SIG-M5 treated with dmso at 0.1 percent for 504 hours (cell line): ENCODE data around the gene PLIN1.

ENCODE experiments used
- DNase-seq: peaks from one replicate; lab custom pipeline; 2025; ENCODE audit not compliant: unreplicated experiment; lab: John Stamatoyannopoulos, UW

The PLIN1 gene

DNA sequence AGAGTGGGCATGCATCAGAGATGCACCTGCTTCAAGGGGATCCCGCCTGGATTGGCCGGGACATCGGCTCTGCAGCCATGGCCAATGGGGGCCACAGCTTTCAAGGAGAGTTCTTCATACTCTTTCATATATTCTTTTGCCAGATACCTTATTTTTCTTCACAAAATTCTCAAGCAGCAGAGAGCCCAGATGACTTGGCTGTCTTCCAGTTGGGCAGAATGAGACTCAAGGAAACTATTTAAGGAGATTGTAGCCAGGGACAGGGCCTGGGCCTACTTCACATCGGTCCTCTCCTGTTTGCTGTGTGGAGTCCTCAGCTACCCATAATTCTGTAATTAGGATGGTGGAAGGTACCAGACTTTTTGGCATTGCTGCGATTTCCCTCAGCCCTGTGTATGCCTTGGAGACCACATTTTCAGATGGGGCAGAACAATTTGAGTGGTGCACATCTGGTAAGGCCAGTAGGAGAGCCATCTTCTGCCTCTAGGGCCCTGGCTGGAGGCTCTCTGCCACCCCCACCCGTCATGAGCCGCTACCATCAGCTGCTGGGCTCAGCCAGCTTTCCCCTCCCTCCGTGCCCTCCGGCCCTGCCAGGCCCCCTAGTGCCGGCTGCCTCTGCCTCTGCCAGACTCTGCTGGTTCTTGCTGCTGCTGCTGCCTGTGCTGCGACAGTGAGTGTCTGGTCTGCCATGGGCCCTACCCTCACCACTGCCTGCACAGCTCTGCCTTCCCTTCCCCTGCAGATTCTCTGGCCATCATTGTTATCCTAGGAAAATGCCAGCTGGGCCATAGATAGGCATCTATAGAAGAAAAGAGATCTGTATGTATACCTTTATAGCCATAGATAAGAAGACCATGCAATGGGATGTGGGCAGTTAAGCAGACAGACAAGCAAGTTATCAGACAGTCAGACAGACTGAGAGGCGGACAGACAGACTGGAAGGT lies 6.7 kb downstream of the PLIN1 start:
- no peak for DNase-seq

DNA sequence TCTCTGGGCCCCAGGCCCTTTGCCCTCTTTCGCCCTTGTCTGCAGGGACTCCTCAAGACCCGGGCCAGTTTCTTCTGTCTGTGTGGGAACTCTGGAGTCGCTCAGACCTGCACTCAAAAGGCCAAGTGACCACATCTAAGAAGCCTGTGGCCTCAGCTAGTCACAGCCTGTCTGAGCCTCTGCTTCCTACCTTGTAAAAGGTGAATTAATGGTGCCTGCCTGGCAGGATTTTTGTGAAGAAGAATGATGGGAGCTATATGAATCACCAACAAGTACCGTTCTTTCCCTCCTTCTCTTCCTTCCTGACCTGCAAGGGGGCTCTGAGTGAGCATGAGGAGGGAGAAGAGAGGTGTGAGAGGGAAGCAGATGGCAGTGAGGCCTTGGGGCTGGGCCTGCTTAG lies 7.5 kb downstream of the PLIN1 start:
- DNase-seq, result no peak

DNA sequence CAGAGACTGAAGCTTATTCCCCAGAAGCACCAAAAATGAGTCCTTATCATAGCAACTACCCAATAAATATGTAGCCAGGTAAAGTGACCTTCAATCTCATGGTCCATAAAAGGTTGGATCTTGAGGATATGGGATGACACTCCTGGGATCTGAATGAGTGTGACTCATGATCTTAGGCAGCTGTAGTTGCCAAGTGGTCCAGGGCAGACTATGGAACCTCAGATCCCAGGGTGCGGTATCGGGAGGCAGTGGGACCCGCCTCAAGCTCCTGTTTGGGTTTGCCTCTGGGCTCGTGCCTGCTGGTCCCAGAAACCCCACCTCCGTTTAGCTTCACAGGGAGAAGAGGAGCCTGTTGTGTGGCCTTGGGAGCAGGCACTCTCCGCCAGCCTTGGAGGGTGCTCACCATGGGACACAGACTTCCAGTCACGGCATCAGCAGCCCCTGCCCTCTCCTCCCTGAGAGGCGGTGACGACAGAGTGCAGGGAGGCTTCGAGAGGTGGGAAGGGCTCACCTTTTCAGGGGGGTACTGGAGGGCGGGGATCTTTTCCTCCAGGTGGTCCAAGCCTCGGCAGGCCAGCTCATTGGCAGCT lies 8.1 kb downstream of the PLIN1 start:
- no peak for DNase-seq

DNA sequence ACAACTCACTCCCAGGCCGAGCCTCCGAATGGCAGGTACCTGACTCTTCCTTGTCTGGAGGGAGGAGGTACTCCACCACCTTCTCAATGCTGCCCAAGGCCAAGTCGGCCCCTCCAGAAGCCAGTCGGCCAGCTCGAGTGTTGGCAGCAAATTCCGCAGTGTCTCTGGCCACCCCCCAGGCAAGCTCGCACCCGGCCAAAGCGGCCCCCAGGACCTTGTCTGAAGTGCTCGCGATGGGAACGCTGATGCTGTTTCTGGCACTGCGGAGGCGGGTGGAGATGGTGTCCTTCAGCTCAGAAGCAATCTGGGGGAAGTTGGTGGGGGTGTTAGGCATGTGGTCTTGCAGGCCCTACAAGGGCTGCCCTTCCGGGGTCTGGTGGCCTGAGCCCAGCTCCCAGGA lies 9.2 kb downstream of the PLIN1 start:
- no peak for DNase-seq

DNA sequence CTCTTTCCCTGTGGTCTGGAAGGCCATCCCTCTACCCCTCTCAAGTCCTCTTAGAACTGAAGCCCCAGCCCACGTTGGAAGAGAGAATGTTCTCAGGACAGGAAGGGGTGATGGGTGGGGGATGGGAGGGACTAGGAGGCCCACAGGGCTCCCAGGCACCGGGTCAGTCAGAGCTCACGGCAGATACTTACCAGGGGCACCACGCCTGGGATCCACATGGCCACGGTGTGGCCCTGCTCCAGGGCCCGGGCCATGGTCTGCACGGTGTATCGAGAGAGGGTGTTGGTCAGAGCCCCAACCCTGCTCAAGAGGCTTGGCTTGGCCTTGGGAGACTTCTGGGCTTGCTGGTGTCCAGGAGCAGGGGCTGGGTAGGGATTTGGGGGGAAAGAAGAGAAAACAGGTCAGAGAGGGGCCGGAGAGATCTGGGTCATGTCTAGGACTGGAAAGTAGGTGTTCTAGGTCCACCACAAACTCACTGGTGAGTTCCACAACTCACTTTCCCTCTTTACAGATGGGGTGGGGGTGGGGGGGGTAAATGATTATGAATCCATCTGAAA lies 9.8 kb downstream of the PLIN1 start:
- no peak for DNase-seq

DNA sequence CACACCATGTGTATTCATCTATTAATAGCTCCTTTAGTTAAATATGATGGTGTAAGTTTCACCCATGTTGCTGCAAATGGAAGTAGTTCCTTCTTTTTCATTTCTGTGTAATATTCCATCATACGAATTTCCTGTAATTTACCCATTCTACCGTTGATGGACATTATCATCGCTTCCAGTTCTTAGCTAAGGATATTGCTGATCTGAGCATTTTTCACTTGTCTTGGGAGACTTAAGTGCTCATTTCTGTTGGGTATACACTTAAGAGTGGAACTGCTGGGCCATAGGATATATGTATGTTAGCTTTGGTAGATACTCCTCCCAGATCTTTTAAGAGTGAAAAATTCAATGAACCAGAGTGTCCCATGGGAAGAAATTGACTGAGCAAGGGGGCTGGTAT lies 11.0 kb downstream of the PLIN1 start:
- DNase-seq, result no peak

DNA sequence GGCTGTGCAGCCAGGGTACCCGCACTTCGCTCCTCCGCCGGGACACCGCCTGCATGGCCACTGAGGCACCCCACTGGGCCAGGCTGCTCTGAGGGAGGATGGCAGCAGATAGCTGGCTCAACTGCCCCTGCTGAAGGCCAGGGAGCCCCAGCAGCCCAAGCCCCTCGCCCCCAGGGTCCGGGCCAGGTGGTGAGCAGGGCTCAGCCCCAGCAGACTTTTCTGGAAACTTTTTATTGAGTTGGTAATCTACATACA lies 11.5 kb downstream of the PLIN1 start:
- DNase-seq, result no peak

DNA sequence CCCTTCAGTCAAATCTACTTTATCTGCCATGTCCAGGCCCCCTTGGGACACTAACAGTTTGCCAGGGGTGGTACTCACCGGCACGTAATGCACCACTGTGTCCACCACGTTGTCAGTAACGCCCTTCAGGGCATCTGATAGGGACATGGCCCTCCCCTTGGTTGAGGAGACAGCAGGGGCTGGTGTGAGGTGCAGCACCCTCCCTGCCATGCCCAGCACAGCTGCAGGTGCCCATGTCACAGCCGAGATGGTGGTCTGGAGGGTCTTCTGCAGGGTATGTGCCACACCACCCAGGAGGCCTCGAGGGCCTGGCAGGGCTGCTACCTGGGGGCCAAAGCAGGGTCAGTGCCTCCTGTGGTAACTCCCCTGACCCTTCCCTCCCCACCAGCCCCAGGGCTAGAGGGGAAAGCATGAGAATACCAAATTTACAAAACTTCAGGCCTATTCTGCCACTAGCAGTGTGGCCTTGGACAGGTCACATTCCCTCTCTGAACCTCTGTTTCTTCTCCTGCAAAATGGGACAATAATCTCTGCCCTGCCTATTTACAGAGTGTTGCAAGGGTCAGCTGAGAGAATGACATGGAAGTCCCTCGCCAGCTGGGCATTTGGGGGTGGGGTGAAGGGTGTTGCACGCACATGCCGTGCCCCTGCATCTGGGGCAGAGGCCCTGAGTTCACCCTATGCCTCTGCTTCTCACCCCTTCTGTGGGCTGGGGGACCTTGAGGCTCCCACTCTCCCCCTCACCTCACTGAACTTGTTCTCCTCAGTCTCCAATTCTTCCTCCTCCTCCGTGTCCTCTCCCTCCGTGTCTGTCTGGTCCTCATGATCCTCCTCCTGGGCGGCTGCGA lies 12.1 kb downstream of the PLIN1 start:
- DNase-seq, result no peak

DNA sequence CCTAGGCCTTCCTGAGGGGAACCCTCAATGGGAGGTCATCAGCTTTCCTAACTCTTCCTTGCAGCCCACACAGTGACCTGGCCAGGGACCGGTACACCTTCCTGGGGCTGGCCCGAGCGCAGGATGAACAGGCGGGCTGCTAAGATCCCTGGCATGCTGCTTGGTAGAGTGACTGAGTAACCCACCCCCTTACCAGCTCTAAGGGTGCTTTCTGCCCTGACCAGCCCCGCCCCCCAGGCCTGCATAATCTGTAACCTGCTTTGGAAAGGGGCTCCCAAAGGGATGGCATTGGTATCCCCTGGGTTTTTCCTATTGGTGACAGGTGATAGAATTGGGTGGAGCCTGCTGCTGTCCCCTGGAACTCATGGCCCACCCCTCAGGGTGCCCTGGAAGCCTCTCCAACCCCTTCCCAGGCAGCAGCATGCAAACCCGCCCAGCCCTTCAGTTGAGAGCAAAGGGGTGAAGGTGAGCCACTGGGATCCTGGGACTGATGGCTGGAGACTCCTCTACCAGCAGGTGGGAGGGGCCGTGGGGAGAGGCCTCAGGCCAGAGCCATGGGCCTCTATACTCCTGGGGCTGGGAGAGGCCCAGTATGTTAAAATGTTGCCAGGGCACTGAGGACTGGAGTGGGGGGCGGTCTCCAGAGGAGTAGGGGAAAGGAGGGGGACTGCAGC lies 12.8 kb downstream of the PLIN1 start:
- no peak for DNase-seq

DNA sequence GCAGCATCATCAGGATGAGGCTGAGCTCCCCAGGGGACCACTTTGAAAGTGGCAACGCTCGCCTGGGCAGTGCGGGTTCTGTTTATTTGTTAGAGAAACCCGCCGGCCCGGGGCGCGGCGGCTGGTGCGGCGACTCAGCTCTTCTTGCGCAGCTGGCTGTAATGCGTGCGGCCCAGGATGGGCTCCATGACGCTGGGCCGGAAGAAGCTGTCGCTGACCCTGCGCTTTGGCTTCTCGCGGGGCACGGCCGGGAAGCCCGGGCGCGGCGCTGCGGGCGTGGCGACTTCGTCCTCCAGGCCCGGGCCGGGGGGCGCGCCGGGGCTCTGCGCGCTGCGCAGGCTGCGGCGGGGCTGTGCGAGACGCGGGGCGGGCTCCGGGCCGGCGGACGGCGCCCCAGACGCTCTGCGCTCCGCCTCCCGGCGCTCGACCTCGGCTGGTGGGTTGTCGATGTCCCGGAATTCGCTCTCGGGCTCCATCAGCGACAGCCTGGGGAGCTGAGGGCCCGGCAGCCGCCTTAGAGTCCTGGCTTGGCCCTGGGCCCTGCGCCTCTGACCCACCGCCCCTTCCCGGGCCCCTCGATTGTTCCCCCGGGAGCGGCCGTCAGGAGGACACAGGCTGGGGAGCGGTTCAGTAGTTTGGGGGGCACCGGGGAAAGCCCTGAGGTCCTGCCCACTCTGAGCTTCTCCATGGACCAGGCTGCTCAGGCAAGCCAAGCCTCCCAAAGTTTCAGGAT lies 13.6 kb downstream of the PLIN1 start:
- no peak for DNase-seq

DNA sequence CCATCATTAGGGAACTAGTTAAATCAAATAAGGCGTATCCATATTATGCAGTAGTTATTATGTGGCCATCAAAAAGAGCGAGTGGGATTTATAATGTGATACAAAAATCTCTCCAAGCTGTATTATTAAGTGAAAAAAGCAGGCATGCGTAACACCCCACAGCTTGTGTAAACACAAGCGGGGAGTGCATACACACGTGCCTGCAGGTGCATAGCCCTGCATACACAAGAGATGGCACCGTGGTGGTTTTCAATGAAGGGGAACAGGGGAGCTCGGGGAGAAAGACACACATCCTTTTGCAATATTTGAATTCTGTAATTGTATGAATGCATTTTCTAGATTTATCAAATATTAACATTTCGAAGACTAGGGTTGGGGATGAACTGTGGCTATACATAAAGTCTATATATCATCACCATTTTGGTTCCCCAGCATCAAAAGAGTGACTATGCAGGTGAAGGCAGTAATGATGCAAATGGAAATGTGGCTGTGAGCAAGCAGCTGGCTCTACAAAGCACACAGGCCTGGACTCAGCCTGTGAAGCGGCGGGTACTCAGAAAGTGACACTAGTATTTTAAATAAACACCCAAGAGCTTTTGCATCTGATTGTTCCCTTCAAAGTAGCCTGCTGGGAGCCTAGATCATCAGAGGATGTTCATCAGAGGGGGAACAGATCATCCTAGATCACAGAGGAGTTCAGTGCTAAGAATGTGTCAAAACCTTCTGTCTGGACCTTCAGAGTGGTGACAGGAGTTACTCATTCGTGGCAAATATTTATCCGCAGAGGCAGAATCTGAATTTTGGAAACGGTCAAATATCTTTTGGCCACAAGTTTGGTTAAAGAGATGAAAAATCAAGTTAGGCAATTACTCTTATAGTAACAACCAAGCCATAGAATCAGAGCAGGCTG lies 14.5 kb downstream of the PLIN1 start:
- DNase-seq, result no peak

DNA sequence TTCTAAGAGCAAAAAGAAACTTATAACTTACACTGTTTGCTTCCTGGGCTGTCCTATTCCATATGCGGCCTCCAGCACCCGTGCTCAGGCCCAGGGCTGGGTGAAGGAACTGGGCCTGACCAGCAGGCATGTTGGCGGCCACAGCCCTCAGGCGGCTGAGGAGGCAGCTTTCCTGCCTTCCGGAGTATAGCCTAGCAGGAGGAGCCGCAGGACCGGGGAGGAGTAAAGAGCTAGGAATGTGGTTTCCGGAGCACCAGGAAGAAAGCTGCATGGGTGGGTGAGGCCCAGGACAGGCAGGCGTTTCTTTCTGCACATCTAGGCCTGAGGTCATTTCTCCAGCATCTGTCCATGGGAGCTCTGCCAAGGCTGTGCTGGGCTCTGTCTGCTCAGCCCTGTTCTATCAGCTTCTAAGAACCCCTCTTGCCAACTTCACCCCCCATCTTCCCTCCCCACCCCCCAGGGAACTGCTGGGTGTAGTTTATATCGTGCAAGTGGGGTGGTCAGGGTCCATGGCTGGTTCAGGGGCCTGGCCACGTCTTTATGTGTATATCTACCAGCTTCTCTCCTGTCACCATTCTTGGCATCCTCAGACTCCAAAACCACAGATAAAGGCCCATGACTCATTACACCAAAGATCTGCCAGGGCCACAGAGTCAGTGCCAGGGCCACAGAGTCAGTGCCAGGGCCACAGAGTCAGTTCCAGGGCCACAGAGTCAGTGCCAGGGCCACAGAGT lies 16.1 kb downstream of the PLIN1 start:
- no peak for DNase-seq

DNA sequence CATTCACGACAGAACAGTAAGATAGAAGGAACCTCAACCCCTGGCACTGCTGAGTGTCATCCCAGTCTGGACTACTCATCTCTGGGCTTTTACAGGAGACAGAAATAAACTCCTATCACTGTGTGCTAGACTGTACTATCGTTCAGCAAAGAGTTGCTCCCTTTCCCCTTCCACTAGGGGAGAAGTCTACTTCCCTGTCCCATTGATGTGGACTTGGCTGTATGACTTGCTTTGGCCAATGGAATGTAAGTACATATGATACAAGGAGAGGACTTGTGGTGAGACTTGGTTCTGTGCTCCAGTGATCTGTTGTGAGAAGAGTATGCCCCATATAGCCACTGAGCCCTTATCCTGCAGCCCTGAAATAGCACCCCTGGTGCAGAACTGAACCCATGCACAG lies 18.6 kb downstream of the PLIN1 start:
- no peak for DNase-seq

DNA sequence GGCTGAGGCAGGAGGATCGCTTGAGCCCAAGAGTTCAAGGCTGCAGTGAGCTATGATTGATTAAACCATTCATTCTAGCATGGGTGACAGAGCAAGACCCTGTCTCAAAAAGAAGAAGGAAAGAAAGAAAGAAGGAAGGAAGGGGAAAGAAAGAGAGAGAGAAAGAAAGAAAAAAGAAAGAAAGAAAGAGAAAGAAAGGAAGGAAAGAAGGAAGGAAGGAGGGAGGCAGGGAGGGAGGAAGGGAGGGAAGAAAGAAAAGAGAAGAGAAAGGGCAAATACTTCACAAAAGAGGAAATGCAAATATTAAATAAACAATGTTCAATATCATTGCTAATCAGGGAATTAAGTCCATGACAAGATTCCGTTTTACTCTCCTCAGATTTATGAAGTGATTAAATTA lies 19.9 kb downstream of the PLIN1 start:
- DNase-seq, result no peak

DNA sequence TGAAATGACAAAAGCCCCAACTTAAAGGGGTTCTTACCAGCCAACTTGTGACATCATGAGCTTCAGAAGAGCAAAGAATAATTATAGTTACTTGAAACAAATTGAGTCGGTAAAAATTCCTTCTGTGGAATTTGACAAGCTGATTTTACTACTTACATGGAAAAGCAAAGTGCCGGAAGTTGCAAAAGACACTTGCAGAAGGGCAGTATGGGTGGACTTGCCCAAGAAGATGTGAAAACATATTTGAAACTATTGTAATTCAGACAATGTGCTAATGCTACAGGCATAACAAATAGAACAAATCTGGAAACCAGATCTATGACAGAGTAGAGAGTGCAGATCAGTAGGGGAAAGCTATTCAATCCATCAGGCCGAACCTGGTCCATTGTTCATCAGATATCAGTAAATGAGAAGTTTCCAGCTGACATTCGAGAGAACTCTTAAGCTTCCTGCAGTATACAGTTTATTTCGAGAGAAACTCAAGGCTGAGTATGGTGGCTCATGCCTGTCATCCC lies 21.4 kb downstream of the PLIN1 start:
- DNase-seq, result no peak

DNA sequence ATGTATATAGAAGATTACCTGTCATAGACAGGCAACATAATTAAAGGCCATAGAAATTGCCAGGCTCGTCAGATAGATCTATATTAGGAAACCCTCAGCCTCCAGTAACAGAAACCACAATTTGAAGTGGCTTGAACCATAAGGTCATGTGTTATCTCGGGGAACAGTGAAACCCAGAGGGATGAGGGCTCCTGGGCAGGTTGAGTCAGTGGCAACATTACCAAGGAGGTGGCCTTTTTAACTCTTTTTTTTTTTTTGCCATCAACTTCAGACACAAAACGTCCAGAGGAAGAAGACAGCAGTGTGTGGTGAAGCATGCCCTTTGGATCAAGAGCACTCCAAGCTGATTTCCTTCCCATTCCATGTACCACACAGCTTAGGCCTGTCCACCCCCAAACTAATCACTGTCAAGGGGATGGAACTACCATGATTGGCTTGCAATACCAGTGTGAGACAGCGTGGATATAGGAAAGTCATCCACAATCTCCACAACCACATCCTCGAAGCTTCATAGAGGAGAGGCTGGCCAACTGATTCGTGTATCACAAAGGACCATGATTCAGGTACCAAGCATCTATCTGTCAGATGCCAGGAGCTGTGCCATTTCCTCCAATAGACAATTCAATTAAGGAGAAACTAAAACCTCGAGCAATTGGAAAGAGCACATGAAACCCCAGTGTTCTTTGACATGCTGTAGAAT lies 22.9 kb downstream of the PLIN1 start:
- DNase-seq, result no peak

DNA sequence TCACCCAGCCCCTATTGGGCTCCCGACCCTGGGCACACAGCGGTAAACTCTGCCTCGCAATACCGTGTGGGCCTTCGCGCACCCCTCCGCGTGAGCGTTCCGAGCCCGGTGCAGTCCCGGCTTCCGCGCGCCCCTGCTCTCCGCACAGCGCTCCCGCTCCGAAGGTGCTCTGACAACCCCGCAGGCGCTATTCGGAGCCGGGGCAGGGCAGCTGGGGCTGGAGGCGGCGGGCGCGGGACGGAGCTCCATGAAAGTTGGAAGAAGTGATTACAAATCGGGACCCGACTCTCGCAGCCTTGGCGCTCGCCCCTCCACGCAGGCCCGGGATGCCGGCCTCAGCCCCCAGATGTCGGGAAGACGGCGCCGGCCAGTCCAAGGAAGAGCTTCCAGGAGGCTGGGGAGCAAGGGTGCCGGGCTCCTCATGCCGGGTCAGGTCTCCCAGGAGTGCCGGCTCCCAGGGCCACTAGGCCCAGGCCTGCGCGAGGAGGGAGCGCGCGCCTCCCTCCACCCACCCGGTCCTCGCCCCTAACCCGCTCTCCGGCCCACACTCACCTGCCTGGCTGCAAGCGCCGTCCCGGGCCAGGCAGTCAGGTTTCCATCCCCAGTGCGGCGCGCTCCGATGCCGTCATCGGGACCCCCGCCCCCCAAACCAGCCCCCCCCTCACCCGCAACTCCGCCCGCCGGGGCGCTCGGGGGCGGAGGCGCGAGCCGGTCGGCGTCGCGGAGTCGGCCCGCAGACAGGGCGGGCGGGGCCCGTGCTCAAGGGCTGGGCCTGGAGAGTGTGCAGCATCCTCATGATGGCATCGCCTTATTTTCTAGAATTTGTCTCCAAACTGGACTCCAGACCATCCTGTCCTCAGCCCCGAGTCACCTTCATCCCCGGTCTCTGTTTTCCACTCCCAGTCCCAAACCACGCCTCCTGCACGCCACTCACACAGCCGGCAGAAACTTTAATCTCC lies 24.0 kb downstream of the PLIN1 start, which contains the start of gene KIF7:
Gene KIF7, minus strand, starts transcription at position 621 of the 959 bp plus-strand sequence. CDS start 2,537 bp downstream, outside the sequence.
- DNase-seq, result no peak
